GM13977 (cell line): ENCODE results near the gene RANBP9.

Experiments
- DNase-seq: peaks from one replicate; pipeline ENCODE4 v3.0.0; 2012; ENCODE audit warnings: low spot score
- CTCF ChIP-seq: IDR thresholded peaks from 2 replicates; pipeline ENCODE4 v1.5.1; 2012; ENCODE audit warnings: mild to moderate bottlenecking, control low read depth; ENCODE audit not compliant: insufficient read depth; ENCODE audit errors: extremely low read depth, missing control alignments
- in situ Hi-C: fragments of 300-500 bp; cut with MboI; formaldehyde crosslinking; loops from one replicate; pipeline ENCODE4 v1.12.0; 2022; ENCODE audit warnings: low sequenced_read_pairs, low pct_unique_long_range_greater_than_20kb, mixed read lengths, inconsistent platforms; ENCODE audit not compliant: unreplicated experiment

Gene RANBP9

DNA sequence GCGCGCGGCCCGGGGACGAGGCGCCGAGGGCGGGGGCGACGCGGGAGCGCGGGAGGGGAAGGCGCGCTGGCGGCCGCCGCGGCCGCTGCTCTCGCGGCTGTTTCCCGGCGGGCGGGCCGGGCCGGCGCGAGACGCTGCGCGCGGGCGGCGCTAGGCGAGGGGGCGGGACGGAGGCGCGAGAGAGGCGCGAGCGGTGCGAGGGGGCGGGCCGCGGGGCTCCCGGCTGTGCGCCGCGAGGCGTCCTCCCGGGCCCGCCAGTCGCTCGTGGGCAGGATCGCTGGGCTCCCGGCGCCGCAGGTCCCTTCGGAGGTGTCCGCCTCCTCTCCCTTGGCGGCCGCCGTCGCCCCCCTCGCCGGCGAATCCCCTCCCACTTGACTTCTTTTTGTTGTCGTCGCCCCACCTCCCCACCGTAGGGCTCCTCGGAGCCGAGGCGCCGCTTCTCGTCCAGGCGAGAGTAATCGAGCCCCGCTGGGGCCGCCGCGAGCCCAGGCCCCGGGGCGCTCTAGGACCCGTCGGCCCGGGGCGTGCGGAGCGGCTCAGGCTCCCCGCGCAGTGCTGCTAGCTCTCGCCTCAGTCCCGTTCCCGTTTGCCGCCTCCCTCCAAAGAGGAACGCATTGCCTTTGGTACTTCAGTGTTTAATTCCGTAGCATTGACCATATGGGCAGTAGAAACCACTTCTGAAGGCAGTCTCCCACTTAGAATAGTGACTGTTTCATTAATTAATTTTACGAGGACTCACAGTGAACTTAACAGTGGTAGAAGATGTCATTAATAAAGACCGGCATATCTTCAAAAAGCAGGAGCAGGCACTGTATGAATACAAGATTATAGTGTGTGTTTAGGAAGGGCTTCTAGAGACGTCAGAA, at the start of gene RANBP9:
RANBP9 (minus strand) TSS at position 103 of the 866 bp plus-strand sequence. CDS start 330 bp downstream, outside the sequence.
- in situ Hi-C loops = no loop called here
- peak; percentile 94 for DNase-seq
- no peak for TF ChIP-seq CTCF

DNA sequence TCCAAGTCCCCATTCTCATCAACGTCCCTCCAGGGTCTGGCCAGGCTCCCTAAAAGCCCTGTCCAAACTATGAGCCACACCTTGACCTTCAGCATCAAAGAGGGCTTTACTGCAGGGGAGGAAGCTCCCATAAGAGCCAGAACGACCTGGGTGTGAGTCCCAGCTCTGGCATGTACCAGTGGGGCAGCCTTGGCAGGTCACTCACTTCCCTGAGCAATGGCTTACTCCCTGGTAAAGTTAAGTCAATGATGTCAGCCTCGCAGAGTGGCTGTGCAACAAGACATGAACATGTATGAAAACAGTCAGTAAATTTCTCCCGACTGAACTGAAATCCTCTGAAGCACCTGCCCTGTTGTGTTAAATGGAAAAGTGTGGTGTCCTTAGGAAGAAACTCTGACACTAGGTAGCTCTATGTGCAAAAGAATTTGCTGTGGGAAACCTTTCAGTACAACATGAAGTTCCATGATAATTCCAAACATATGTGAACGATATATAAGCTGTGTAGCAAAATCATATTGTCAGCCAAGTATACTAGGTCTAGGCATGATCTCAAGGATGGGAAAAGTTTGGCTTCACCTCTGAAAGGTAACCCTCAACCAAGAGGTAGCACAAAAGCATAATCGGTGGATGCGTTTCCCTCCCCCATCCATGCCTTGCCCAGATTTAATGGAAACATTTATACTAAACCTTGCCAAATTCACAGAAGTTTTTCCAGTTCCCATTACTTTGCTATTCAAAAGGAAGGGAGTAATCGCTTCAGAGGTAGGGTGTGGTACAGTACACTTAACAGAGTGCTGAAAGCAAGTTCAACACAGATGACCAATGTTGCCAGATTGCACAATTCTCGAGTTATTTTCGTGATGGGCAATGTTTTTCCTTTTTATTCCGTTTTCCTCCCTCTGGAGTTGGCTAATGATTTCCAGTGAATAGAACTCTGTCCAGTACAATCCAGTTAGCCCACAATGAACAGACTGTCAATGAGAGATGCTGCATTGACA, 49.0 kb upstream of the RANBP9 start:
- in situ Hi-C loops = no loop called here

DNA sequence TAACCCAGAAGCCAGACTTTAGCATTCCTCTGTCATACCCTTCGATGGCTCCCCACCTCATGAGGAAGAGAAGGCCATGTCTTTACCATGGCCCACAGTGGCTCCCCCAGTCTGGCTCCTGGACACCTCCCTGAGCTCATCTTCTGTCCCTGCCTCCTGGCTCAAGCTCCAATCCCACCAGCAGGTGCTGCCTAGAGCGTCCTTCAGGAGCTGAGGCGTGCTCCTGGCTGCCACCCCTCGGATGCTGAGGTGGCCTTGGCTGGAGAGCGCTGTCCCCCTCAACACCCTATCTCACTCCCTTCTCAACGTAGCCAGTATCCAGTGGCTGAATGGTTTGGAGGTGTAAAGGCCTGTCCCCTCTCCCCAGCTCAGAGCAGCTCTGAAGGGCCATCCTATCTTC, 47.4 kb upstream of the RANBP9 start:
- DNase-seq = no peak
- in situ Hi-C loops = no loop called here
- TF ChIP-seq CTCF = no peak

More for the DNA sequence above, 49.0 kb upstream of the RANBP9 start:
- no peak for DNase-seq
- TF ChIP-seq CTCF = no peak

DNA sequence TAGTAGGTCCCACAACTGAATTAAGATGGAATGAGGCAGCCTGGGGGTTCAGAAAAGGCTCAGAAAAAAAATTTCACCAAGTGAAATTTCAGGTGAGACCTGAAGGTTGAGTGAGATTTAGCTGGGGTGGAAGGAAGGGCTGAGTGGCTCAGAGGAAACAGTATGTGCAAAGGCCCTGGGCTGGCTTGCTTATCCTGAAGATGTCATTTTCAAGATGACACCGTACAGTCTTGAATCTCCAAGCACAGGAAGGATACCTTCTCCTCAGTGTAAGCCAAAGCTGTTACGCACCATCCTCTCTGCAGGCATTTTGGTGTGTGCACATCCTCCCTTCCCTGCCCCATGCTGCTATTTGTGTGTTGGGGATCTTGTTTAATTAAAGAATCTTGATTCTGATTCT, 43.0 kb upstream of the RANBP9 start:
- no peak for TF ChIP-seq CTCF
- no peak for DNase-seq
- in situ Hi-C loops = no loop called here

GRCh38 chr6:13743736-13744127, 32.1 kb upstream of the RANBP9 start:
- no peak for DNase-seq
- in situ Hi-C loops = no loop called here
- TF ChIP-seq CTCF = no peak

- no peak for TF ChIP-seq CTCF
- no peak for DNase-seq
These were observed 31.5 kb upstream of the RANBP9 start for GRCh38 chr6:13742961-13743735.

More at GRCh38 chr6:13742961-13743735, 31.5 kb upstream of the RANBP9 start:
- in situ Hi-C loops = no loop called here
